ENCODE data around the gene SLC25A33.

SLC25A33 gene

GRCh38 chr1:9588551-9589143 lies 49.4 kb downstream of the SLC25A33 start, which contains the start of gene TMEM201:
TSS of gene TMEM201 (plus strand) at chr1:9588911. CDS start at chr1:9588931, 20 bp downstream.
- DNase-seq (ENCODE audit: low read depth), result peak; percentile 41

- no peak for DNase-seq (ENCODE audit: low read depth)
Observed at GRCh38 chr1:9589144-9589718, 50.0 kb downstream of the SLC25A33 start.

GRCh38 chr1:9589719-9590157 lies 50.5 kb downstream of the SLC25A33 start:
- no peak for DNase-seq (ENCODE audit: low read depth)

GRCh38 chr1:9590201-9590600 lies 50.9 kb downstream of the SLC25A33 start:
- DNase-seq (ENCODE audit: low read depth), result no peak

- no peak for DNase-seq (ENCODE audit: low read depth)
Observed at GRCh38 chr1:9590945-9591668, 51.8 kb downstream of the SLC25A33 start.

GRCh38 chr1:9591669-9592509 lies 52.6 kb downstream of the SLC25A33 start:
- no peak for DNase-seq (ENCODE audit: low read depth)

GRCh38 chr1:9592510-9593075 lies 53.3 kb downstream of the SLC25A33 start:
- DNase-seq (ENCODE audit: low read depth), result no peak

- no peak for DNase-seq (ENCODE audit: low read depth)
Observed at GRCh38 chr1:9593147-9593491, 53.9 kb downstream of the SLC25A33 start.

- DNase-seq (ENCODE audit: low read depth), result peak; percentile 37
Observed at GRCh38 chr1:9593492-9594465, 54.5 kb downstream of the SLC25A33 start.

GRCh38 chr1:9594471-9595155 lies 55.3 kb downstream of the SLC25A33 start:
- DNase-seq (ENCODE audit: low read depth), result no peak

GRCh38 chr1:9595156-9595967 lies 56.1 kb downstream of the SLC25A33 start:
- DNase-seq (ENCODE audit: low read depth), result no peak

GRCh38 chr1:9595968-9596340 lies 56.7 kb downstream of the SLC25A33 start:
- DNase-seq (ENCODE audit: low read depth), result no peak

- DNase-seq (ENCODE audit: low read depth), result no peak
Observed at GRCh38 chr1:9596415-9597123, 57.3 kb downstream of the SLC25A33 start.

- no peak for DNase-seq (ENCODE audit: low read depth)
Observed at GRCh38 chr1:9597361-9598315, 58.4 kb downstream of the SLC25A33 start.

- no peak for DNase-seq (ENCODE audit: low read depth)
Observed at GRCh38 chr1:9598316-9598700, 59.0 kb downstream of the SLC25A33 start.

GRCh38 chr1:9599741-9600140 lies 60.5 kb downstream of the SLC25A33 start:
- no peak for DNase-seq (ENCODE audit: low read depth)
